GM12875 (cell line): ENCODE results near the gene AUNIP.

Source experiments
- H3K4me3 ChIP-seq: one replicate; pipeline ENCODE4 v1.5.1; 2011; ENCODE audit warnings: low read depth, low read length, control low read depth
- TF ChIP-seq, protein P1 (sequence below): IDR thresholded peaks from 2 replicates; pipeline ENCODE4 v1.5.1; 2011; ENCODE audit warnings: low read depth, mild to moderate bottlenecking, control low read depth, inconsistent platforms, low read length, moderate library complexity, borderline replicate concordance; ENCODE audit not compliant: insufficient read depth

The AUNIP gene

DNA sequence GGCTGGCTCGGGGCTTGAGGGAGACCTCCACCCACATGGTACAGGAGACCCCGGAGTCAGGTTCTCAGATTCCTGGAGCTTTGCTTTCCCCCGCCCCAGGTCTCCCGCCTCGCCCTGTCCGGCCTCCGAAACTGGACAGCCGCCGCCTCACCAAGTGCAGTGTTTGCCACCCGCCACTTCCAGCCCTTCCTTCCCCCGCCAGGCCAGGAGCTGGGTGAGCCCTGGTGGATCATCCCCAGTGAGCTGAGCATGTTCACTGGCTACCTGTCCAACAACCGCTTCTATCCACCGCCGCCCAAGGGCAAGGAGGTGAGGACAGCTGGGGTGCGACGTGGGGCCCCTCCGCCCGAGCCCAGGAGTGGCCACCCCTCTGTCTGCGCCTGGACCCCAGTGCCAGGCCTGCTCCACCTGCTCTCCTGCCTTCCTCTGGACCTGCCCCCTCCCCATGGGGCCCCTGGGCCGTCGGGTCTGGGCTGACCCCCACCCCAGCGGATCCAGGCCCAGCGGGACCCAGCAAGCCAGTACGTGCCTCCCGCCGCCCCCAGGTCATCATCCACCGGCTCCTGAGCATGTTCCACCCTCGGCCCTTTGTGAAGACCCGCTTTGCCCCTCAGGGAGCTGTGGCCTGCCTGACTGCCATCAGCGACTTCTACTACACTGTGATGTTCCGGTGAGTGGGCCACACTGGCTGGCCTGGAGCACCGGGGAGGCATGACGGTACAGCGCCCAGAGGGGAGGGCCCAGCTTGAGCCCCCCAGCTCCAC lies 50.6 kb downstream of the AUNIP start:
- no peak overlapping the region for H3K4me3 ChIP-seq
- TF ChIP-seq, protein P1, sequence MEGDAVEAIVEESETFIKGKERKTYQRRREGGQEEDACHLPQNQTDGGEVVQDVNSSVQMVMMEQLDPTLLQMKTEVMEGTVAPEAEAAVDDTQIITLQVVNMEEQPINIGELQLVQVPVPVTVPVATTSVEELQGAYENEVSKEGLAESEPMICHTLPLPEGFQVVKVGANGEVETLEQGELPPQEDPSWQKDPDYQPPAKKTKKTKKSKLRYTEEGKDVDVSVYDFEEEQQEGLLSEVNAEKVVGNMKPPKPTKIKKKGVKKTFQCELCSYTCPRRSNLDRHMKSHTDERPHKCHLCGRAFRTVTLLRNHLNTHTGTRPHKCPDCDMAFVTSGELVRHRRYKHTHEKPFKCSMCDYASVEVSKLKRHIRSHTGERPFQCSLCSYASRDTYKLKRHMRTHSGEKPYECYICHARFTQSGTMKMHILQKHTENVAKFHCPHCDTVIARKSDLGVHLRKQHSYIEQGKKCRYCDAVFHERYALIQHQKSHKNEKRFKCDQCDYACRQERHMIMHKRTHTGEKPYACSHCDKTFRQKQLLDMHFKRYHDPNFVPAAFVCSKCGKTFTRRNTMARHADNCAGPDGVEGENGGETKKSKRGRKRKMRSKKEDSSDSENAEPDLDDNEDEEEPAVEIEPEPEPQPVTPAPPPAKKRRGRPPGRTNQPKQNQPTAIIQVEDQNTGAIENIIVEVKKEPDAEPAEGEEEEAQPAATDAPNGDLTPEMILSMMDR: no peak

DNA sequence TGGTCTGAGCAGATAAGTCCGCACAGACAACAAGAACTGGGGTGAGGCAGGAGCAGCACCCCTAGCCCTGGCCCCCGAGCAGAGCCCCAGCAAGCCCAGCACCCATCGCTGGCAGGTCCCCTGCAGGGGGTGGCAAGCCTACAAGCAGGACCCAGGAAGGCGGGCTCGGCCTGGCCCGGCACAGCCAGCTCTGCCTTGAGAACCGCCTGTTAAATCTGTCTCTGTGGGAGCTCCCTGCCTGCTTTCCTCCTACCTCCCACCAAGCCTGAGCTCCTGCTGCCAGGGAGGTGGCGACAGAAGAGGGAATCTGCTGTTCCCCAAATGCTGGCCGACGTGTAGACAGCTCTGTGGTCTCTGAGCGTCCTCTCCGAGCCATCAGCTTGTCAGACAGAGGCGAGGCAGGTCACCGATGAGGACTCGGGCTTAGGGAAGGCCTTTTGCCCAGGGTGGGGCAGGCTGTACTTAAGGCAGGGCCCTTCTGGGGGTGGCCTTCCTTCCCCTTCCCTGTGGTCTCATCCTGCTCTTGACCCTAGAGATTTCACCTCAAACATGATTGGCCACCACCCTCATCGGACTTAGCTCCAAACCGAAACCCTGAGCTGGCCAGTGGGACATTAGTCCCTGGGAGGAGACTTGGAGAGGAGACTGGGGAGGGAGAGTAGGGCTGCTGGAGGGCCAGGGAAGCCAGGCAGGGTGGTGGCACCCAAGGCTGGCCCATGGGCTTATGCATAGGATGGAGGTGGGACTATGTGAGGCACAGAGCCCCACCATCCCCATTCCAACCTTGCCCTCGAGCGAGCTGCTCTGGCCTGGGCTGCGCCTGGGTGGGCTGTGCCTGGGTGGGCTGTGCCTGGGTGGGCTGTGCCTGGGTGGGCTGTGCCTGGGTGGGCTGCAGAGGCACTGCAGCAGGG lies 51.5 kb downstream of the AUNIP start:
- TF ChIP-seq, protein P1: no peak
- no peak overlapping the region for H3K4me3 ChIP-seq

DNA sequence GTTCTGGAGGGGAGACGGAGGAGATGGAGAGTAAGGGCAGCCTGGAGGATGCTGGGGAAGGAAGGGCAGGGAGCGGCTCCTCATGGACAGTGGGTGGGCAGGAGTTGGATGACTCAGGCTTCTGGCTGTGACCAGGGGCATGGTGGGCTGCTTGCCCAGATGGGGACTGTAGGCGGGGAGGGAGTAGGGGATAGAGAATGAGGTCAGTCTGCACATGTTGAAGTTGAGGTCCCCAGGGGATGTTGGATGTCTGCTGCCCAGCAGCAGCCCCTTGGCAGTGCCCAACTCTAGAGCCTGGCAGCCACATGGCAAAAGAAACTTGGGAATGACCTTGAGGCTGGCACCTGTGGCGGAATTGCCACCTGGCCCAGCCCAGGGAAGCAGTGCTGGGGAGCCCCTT lies 52.8 kb downstream of the AUNIP start:
- no peak overlapping the region for H3K4me3 ChIP-seq
- TF ChIP-seq, protein P1: no peak

DNA sequence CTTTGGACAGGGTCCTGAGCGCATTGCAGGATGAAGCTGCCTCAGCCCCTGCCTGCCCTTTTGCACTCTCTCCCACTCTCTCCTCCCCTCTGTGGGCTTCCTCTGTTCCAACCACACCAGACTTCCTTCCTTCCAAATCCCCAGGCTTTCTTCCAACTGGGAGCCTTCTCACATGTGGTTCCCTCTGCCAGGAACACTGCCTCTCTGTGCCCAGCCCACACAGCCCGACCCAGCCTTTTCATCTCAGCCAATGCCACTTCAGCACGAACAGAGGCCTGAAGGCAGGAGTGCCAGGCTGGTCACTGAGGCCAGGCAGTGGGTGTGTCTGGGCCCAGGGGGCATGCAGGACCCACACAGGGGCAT lies 53.4 kb downstream of the AUNIP start:
- TF ChIP-seq, protein P1: no peak
- no peak overlapping the region for H3K4me3 ChIP-seq

DNA sequence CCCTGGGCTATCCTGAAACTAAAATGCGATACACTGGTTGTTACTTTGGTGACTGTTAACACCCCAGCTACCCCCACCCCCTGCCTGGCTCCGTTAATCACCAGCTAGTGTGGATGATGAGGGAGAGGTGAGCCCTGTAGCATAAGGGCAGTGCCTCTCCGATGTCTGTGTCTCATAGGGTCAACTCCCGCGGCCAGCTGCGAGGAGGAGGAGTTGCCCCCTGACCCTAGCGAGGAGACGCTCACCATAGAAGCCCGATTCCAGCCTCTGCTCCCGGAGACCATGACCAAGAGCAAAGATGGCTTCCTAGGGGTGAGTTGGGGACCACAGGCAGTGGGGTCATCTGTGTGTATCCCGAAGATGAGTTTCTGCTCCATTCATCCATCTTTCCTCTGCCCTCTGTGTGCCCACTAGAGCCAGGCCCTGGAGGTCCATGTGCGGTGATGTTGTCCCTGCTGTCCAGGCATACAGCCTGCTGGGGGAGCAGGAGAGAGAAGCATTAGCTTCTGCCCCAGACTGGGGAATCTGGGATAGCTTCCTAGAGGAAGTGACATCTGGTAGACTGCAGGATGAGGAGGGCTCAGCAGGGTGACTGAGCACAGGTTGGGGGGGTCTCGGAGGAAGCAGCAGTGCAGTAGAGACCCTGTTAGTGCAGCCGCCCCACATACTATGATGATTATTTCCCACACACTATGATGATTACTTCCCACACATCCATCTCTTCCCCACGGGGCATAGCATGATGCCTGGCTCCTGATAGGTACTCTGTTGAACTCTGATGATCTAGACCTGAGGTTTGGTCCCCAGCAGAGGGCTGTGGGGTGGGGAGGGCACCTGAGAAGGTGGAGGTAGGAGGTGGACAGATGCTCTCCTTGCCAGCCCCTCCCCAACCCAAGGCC lies 54.0 kb downstream of the AUNIP start:
- no peak overlapping the region for H3K4me3 ChIP-seq
- TF ChIP-seq, protein P1: no peak

DNA sequence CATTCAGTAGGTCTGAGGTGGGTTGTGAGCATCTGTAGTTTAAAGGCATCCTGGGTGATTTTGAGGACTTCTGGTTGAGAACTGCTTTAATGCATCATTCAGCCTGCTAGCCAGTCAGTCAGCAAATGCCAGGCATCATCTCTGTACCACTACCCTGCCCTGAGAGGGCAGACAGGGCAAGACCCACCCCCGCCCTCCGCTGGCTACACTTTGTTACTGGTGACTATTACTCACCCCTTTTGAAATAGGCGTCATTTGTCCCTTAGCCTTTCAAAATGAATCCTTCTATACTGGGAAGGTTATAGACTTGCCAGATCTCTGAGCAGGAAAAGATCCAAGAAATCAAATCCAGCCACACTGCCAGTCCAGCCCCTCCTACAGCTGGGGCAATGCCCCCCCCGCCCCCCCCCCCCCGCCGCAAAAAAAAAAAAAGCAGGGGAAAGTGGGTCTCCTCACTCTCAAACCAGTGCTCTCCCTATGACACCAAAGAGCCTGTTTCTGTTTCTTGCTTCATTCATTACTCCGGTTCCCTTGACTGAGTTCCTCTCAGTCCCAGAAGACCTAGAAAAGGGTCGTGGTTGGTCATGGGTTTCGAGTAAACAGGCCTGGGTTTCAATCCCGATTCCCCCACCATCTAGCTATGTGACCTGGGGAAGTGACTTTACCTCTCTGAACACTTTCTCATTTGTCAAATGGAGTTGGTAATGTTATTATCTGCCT lies 54.9 kb downstream of the AUNIP start:
- H3K4me3 ChIP-seq: no peak overlapping the region
- TF ChIP-seq, protein P1: no peak
